ENCODE measurements around the gene SFTPB. TPM values are rescaled to one million over a fixed set of nuclear protein-coding genes. Genes with fewer than 3 reads are reported as not detected.

The SFTPB gene
- total RNA-seq, 1 donor from 2014 or later, result not detected

- Mint-ChIP-seq H3K27me3 (ENCODE audit: low read depth) (no peaks in the 10 kb centered on the region), H3K27ac (peak overlapping the region; percentile 16), H3K36me3 (no peaks in the 10 kb centered on the region), H3K4me3 (no peak overlapping the region), H3K4me1 (no peaks in the 10 kb centered on the region), H3K9me3 (no peaks in the 10 kb centered on the region)
- TF ChIP-seq CTCF (IDR thresholded peaks at IDR 0.05; ENCODE audit: unreplicated experiment), result no peak
- no peak for DNase-seq (ENCODE audit: low spot score in 2 of 2, unreplicated experiment in 2 of 2)
Measured at GRCh38 chr2:85695691-85696668, 28.0 kb upstream of the SFTPB start.

GRCh38 chr2:85695121-85695520 is 27.1 kb upstream of the SFTPB start:
- H3K36me3 Mint-ChIP-seq, result no peaks in the 10 kb centered on the region
- no peak overlapping the region for H3K27ac Mint-ChIP-seq
- H3K27me3 Mint-ChIP-seq (ENCODE audit: low read depth), result no peaks in the 10 kb centered on the region
- H3K4me3 Mint-ChIP-seq, result no peak overlapping the region
- no peaks in the 10 kb centered on the region for H3K4me1 Mint-ChIP-seq
- DNase-seq (ENCODE audit: low spot score in 2 of 2, unreplicated experiment in 2 of 2), result no peak
- H3K9me3 Mint-ChIP-seq, result no peaks in the 10 kb centered on the region
- TF ChIP-seq CTCF (IDR thresholded peaks at IDR 0.05; ENCODE audit: unreplicated experiment), result no peak

- H3K36me3 Mint-ChIP-seq, result no peaks in the 10 kb centered on the region
- no peak within 1 kb of the TSS for H3K27ac Mint-ChIP-seq
- no peaks in the 10 kb centered on the region for H3K27me3 Mint-ChIP-seq (ENCODE audit: low read depth)
- no peaks in the 10 kb centered on the region for H3K4me1 Mint-ChIP-seq
- H3K4me3 Mint-ChIP-seq, result no peak within 1 kb of the TSS
- H3K9me3 Mint-ChIP-seq, result no peaks in the 10 kb centered on the region
- TF ChIP-seq CTCF (IDR thresholded peaks at IDR 0.05; ENCODE audit: unreplicated experiment), result no peak
- DNase-seq (ENCODE audit: low spot score in 2 of 2, unreplicated experiment in 2 of 2), result no peak
Measured at GRCh38 chr2:85694052-85695025, 26.3 kb upstream of the SFTPB start, which contains the start of gene GNLY. GNLY (plus strand) TSS chr2:85694358; CDS start chr2:85694419, 61 bp downstream.

- no peak overlapping the region for H3K27ac Mint-ChIP-seq
- no peak for DNase-seq (ENCODE audit: low spot score in 2 of 2, unreplicated experiment in 2 of 2)
- TF ChIP-seq CTCF (IDR thresholded peaks at IDR 0.05; ENCODE audit: unreplicated experiment), result no peak
- H3K4me1 Mint-ChIP-seq, result no peaks in the 10 kb centered on the region
- H3K4me3 Mint-ChIP-seq, result no peak overlapping the region
- no peaks in the 10 kb centered on the region for H3K36me3 Mint-ChIP-seq
- peaks cover 4% of the 10 kb centered on the region for H3K27me3 Mint-ChIP-seq (ENCODE audit: low read depth)
- no peaks in the 10 kb centered on the region for H3K9me3 Mint-ChIP-seq
Measured at GRCh38 chr2:85692039-85692645, 24.1 kb upstream of the SFTPB start.

GRCh38 chr2:85690932-85691331 is 22.9 kb upstream of the SFTPB start:
- DNase-seq (ENCODE audit: low spot score in 2 of 2, unreplicated experiment in 2 of 2), result no peak
- Mint-ChIP-seq H3K9me3 (no peaks in the 10 kb centered on the region), H3K4me3 (no peak overlapping the region), H3K27ac (no peak overlapping the region), H3K4me1 (no peaks in the 10 kb centered on the region), H3K27me3 (ENCODE audit: low read depth) (peaks cover 5% of the 10 kb centered on the region), H3K36me3 (no peaks in the 10 kb centered on the region)
- TF ChIP-seq CTCF (IDR thresholded peaks at IDR 0.05; ENCODE audit: unreplicated experiment), result no peak

Data from mesothelial cell of epicardium (in vitro differentiated cells).